ENCODE measurements around the gene AIG1.

AIG1 gene

DNA sequence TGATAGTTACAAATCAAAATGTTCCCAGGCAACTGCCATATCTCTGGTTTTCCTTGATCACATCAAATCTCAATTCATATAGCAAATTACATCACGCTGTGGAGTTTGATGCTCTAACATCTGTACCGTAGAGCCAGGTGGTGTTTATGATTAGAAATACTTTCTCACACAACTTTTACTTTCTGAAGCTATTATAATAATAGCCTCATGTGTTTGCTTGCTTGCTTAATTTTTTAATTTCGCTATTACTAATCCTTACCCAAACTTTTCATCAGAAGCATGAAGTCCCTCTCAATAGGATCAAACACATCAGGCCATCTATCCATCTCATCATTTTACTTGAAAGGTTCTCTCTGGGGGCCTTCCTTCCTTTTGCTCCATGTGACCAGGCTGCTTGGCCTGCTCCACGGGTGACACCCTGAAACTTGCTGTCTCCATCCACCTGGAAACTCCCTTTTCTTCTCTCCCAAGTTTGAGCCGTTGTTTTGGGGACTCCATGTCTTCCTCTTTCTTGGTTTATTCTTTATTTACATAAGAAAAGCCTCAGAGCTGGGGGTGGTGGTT lies 314.4 kb downstream of the AIG1 start:
- no peak for DNase-seq (ENCODE audit: low spot score)
- TF ChIP-seq, protein P1, sequence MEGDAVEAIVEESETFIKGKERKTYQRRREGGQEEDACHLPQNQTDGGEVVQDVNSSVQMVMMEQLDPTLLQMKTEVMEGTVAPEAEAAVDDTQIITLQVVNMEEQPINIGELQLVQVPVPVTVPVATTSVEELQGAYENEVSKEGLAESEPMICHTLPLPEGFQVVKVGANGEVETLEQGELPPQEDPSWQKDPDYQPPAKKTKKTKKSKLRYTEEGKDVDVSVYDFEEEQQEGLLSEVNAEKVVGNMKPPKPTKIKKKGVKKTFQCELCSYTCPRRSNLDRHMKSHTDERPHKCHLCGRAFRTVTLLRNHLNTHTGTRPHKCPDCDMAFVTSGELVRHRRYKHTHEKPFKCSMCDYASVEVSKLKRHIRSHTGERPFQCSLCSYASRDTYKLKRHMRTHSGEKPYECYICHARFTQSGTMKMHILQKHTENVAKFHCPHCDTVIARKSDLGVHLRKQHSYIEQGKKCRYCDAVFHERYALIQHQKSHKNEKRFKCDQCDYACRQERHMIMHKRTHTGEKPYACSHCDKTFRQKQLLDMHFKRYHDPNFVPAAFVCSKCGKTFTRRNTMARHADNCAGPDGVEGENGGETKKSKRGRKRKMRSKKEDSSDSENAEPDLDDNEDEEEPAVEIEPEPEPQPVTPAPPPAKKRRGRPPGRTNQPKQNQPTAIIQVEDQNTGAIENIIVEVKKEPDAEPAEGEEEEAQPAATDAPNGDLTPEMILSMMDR (IDR thresholded peaks at IDR 0.05; ENCODE audit: extremely low read depth, insufficient read depth, missing control alignments) = no peak
- in situ Hi-C loops (cut with MboI; ENCODE audit: low pct_unique_long_range_greater_than_20kb, low sequenced_read_pairs, unreplicated experiment) = no loop called here

DNA sequence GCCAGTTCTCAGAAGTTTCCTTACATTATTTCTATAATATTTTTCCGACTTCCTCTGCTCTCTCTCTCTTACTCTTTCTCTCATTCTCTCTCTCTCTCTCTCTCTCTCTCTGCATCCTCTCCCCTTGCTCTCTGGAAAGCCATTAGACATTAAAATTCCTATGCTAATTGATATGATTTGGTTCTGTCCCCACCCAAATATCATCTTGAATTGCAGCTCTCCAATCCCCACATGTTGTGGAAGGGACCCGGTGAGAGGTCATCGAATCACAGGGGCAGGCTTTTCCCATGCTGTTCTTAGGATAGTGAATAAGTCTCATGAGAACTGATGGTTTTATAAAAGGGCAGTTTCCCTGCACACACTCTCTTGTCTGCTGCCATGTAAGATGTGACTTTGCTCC lies 315.7 kb downstream of the AIG1 start:
- TF ChIP-seq, protein P1 (IDR thresholded peaks at IDR 0.05; ENCODE audit: extremely low read depth, insufficient read depth, missing control alignments) = no peak
- in situ Hi-C loops (cut with MboI; ENCODE audit: low pct_unique_long_range_greater_than_20kb, low sequenced_read_pairs, unreplicated experiment) = no loop called here
- DNase-seq (ENCODE audit: low spot score) = no peak

DNA sequence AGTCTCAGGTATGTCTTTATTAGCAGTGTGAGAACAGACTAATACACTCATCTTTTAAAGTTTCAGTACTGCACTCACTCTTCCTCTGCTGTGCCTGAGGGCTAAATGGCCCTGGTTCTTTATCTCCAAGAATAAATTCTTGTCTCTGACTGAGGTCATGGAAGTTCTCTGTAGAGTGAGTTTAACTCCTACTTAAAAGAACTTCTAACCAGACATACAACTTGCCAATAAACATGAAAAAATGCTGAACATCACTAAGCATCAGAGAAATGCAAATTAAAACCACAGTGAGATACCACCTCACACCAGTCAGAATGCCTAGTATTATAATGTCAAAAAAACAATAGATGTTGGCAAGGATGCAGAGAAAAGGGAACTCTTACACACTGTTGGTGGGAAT lies 316.2 kb downstream of the AIG1 start:
- DNase-seq (ENCODE audit: low spot score) = no peak
- in situ Hi-C loops (cut with MboI; ENCODE audit: low pct_unique_long_range_greater_than_20kb, low sequenced_read_pairs, unreplicated experiment) = no loop called here
- TF ChIP-seq, protein P1 (IDR thresholded peaks at IDR 0.05; ENCODE audit: extremely low read depth, insufficient read depth, missing control alignments) = no peak

DNA sequence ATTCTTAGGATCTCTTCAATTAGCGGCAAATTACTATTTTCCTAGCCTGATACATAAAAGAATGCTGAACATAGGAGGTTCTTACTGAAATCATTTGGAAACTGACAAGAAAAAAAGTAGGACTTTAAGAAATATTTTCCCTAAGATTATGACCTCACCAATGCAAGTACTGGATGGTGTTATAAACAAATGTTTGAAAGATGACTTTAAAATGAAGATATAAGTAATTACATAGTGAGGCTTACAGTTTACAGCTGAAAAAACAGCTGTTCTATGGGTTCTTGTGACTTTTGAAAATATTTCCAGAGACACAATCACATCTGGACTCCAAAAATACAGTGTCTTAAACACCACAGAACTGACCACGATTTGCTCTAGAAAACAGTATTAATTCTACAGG lies 324.9 kb downstream of the AIG1 start:
- TF ChIP-seq, protein P1 (IDR thresholded peaks at IDR 0.05; ENCODE audit: extremely low read depth, insufficient read depth, missing control alignments) = no peak
- in situ Hi-C loops (cut with MboI; ENCODE audit: low pct_unique_long_range_greater_than_20kb, low sequenced_read_pairs, unreplicated experiment) = no loop called here
- DNase-seq (ENCODE audit: low spot score) = no peak

DNA sequence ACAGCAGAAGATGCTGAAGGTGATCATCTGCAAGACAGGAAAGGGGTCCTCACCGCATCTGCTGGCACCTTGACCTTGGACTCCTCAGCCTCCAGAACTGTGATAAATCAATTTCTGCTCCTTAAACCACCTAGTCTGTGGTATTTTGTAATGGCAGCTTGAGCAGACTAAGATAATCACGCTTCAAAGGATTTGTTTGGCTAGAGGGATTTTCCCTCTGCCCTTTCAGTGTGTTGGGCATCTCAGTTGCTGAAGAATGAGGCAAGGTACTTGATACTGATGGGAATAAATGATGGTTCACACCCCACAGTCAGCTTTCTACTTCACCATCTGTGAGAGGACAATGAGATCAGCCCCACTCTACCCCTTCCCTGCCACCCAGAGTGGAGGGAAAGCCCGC lies 329.6 kb downstream of the AIG1 start:
- TF ChIP-seq, protein P1 (IDR thresholded peaks at IDR 0.05; ENCODE audit: extremely low read depth, insufficient read depth, missing control alignments) = no peak
- DNase-seq (ENCODE audit: low spot score) = no peak
- in situ Hi-C loops (cut with MboI; ENCODE audit: low pct_unique_long_range_greater_than_20kb, low sequenced_read_pairs, unreplicated experiment) = no loop called here
